HFFc6 (cell line): ENCODE data around the gene EXOC4. TPM values are rescaled to one million over a fixed set of nuclear protein-coding genes. Genes with fewer than 3 reads are reported as not detected.

Experiments
- DNase-seq: peaks from one replicate; pipeline ENCODE4 v3.0.0-alpha.2; 2018
- H3K27ac Mint-ChIP-seq: 2 replicates; pipeline ENCODE4 v1.8.0; 2020; ENCODE audit warnings: mild to moderate bottlenecking, mixed read lengths
- H3K27me3 Mint-ChIP-seq: 2 replicates; pipeline ENCODE4 v1.8.0; 2021; ENCODE audit warnings: mild to moderate bottlenecking, moderate library complexity, mixed read lengths; ENCODE audit not compliant: insufficient read depth
- H3K36me3 Mint-ChIP-seq: 2 replicates; pipeline ENCODE4 v1.8.0; 2021; ENCODE audit warnings: low read depth, mixed read lengths
- H3K4me1 Mint-ChIP-seq: 2 replicates; pipeline ENCODE4 v1.8.0; 2020; ENCODE audit warnings: low read depth, mixed read lengths
- H3K4me3 Mint-ChIP-seq: 2 replicates; pipeline ENCODE4 v1.8.0; 2020; ENCODE audit warnings: mild to moderate bottlenecking, moderate library complexity, mixed read lengths
- H3K9me3 Mint-ChIP-seq: 2 replicates; pipeline ENCODE4 v1.8.0; 2020; ENCODE audit warnings: mild to moderate bottlenecking, mixed read lengths
- total RNA-seq, 6 experiments: library from RNA; stranded (reverse); fragmentation: NEBNext Ultra II Directional; extraction: Animal tissue kit (Norgen Biotek cat#: 25700); gene quantifications; 2 replicates in 1 of 6; 3 replicates in 5 of 6; pipeline ENCODE4 v1.2.3, GENCODE V29; 2021
- TF ChIP-seq, protein P1 (sequence below): fragments of 200-600 bp; sonication (generic); IDR thresholded peaks from 2 replicates; pipeline ENCODE4 v1.5.0; 2021; ENCODE audit warnings: antibody characterized with exemption, mild to moderate bottlenecking

Gene EXOC4
- total RNA-seq, 6 experiments from 2014 or later: 57.6 to 67.6 (median 61.4) TPM

GRCh38 chr7:133572087-133572486, 319.2 kb downstream of the EXOC4 start:
- TF ChIP-seq, protein P1, sequence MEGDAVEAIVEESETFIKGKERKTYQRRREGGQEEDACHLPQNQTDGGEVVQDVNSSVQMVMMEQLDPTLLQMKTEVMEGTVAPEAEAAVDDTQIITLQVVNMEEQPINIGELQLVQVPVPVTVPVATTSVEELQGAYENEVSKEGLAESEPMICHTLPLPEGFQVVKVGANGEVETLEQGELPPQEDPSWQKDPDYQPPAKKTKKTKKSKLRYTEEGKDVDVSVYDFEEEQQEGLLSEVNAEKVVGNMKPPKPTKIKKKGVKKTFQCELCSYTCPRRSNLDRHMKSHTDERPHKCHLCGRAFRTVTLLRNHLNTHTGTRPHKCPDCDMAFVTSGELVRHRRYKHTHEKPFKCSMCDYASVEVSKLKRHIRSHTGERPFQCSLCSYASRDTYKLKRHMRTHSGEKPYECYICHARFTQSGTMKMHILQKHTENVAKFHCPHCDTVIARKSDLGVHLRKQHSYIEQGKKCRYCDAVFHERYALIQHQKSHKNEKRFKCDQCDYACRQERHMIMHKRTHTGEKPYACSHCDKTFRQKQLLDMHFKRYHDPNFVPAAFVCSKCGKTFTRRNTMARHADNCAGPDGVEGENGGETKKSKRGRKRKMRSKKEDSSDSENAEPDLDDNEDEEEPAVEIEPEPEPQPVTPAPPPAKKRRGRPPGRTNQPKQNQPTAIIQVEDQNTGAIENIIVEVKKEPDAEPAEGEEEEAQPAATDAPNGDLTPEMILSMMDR: no peak
- Mint-ChIP-seq H3K27ac (no peak overlapping the region), H3K4me1 (peaks cover 44% of the 10 kb centered on the region), H3K27me3 (peaks cover 2% of the 10 kb centered on the region; the same call in 1 of the 2 replicates), H3K36me3 (no peaks in the 10 kb centered on the region), H3K9me3 (no peaks in the 10 kb centered on the region), H3K4me3 (no peak overlapping the region)
- no peak for DNase-seq

- no peak overlapping the region for H3K4me3 Mint-ChIP-seq
- peaks cover 50% of the 10 kb centered on the region for H3K4me1 Mint-ChIP-seq
- H3K9me3 Mint-ChIP-seq: no peaks in the 10 kb centered on the region
- no peaks in the 10 kb centered on the region for H3K36me3 Mint-ChIP-seq
- TF ChIP-seq, protein P1: no peak
- no peak overlapping the region for H3K27ac Mint-ChIP-seq
- no peak for DNase-seq
- H3K27me3 Mint-ChIP-seq: peaks cover 2% of the 10 kb centered on the region; the same call in 1 of the 2 replicates
Measured at GRCh38 chr7:133572843-133573242, 320.0 kb downstream of the EXOC4 start.

DNA sequence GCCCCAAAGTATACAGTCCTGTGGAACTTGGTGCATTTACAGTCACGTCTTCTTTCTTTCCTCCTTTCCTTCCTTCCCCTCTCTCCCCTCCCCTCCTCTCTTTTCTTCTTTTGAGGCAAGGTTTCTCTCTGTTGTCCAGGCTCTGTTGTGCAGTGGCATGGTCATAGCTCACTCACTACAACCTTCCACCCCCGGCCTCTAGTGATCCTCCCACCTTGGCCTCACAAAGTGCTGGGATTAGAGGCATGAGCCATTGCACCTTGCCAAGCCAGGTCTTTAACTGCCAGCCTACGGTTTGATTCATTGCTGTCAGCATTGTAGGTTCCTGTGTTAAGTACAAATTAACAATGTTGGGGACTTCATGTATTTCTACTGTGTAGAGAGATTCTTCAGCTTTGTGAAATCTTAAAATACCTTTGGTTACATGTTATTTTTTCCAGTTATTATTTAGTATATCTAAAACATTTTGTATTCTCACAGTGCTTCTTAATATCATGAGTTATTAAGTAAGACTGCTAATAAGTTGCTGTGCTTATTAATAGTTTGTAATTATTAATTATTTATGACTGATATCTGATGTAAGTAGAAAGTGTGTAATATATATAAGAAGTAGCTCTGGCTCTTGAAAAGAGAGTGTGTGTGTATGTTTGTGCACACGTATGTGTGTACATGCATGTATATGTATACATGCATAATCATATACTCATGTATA, 320.8 kb downstream of the EXOC4 start:
- H3K9me3 Mint-ChIP-seq: no peaks in the 10 kb centered on the region
- peaks cover 2% of the 10 kb centered on the region; the same call in 1 of the 2 replicates for H3K27me3 Mint-ChIP-seq
- no peak overlapping the region for H3K4me3 Mint-ChIP-seq
- no peaks in the 10 kb centered on the region for H3K36me3 Mint-ChIP-seq
- no peak overlapping the region for H3K27ac Mint-ChIP-seq
- DNase-seq: no peak
- TF ChIP-seq, protein P1: no peak
- peaks cover 42% of the 10 kb centered on the region for H3K4me1 Mint-ChIP-seq

GRCh38 chr7:133575726-133576440, 323.0 kb downstream of the EXOC4 start:
- no peak for DNase-seq
- TF ChIP-seq, protein P1: no peak
- Mint-ChIP-seq H3K36me3 (peaks cover 6% of the 10 kb centered on the region), H3K9me3 (no peaks in the 10 kb centered on the region), H3K27me3 (peaks cover 2% of the 10 kb centered on the region), H3K4me1 (peaks cover 40% of the 10 kb centered on the region), H3K4me3 (no peak overlapping the region), H3K27ac (no peak overlapping the region)

DNA sequence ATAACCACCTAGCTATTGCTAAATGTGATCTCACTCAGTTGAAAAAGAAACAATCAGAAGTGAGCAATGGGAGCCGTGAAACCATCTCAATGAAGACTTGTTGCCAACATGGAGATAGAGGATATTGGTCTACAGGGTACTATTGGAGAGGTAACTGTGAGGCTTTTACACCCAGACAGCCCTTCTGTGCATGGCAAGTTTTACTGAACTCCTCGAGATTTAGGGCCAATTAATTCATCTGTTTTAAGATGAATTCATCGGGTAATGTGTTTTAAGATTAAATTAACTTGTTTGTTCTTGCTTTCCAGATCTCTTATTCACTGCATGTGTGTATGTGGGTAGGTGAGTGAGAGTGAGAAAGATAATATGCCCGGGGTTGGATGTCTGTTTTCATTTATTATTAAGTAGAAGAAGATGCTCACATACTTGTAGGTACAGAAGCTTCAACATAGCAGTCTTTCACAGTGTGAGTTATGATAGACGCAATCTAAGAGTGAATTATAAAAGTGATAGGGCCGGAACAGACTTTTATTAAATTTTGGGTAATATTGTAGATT, 323.8 kb downstream of the EXOC4 start:
- Mint-ChIP-seq H3K9me3 (no peaks in the 10 kb centered on the region), H3K4me3 (no peak overlapping the region), H3K4me1 (peaks cover 43% of the 10 kb centered on the region), H3K36me3 (peaks cover 10% of the 10 kb centered on the region), H3K27ac (no peak overlapping the region), H3K27me3 (peaks cover 5% of the 10 kb centered on the region)
- DNase-seq: no peak
- TF ChIP-seq, protein P1: no peak
